Subcutaneous abdominal adipose tissue (tissue), 5 donors: ENCODE results near the gene SORL1.
A peak's percentile ranks its signal among the peaks of the same experiment; 100 is the strongest.

Experiments used
- H3K27ac ChIP-seq: one replicate; pipeline ENCODE4 v1.7.0; 2013; ENCODE audit warnings: low read depth, mild to moderate bottlenecking, inconsistent platforms, low read length, moderate library complexity
- H3K27me3 ChIP-seq, 5 donors: one replicate each; pipeline ENCODE4 v1.7.0; 2013; ENCODE audit warnings: low read length in 5 of 5, inconsistent platforms in 1 of 5; ENCODE audit not compliant: control insufficient read depth in 5 of 5, insufficient read depth in 4 of 5
- H3K36me3 ChIP-seq, 5 donors: one replicate each; pipeline ENCODE4 v1.7.0; 2013; ENCODE audit warnings: low read length in 5 of 5; ENCODE audit not compliant: control insufficient read depth in 5 of 5, insufficient read depth in 5 of 5
- H3K4me1 ChIP-seq, 5 donors: one replicate each; pipeline ENCODE4 v1.7.0; 2013; ENCODE audit warnings: low read length in 5 of 5, mild to moderate bottlenecking in 3 of 5, moderate library complexity in 1 of 5; ENCODE audit not compliant: control insufficient read depth in 5 of 5, insufficient read depth in 5 of 5
- H3K4me3 ChIP-seq, 5 donors: one replicate each; pipeline ENCODE4 v1.7.0; 2013; ENCODE audit warnings: low read length in 5 of 5, low read depth in 1 of 5
- H3K9ac ChIP-seq, 5 donors: one replicate each; pipeline ENCODE4 v1.7.0; 2013; ENCODE audit warnings: low read length in 5 of 5, mild to moderate bottlenecking in 4 of 5, moderate library complexity in 3 of 5
- H3K9me3 ChIP-seq, 5 donors: one replicate each; pipeline ENCODE4 v1.7.0; 2013; ENCODE audit warnings: low read length in 5 of 5; ENCODE audit not compliant: control insufficient read depth in 5 of 5
- donor health status: healthy.
- donor health status: healthy.
- donor health status: healthy.
- donor health status: healthy.
- donor health status: healthy.

The SORL1 gene

GRCh38 chr11:121670266-121670665 is 218.2 kb downstream of the SORL1 start:
- H3K4me3 ChIP-seq = no peak overlapping the region
- H3K9ac ChIP-seq = no peak overlapping the region
- H3K27ac ChIP-seq = no peak overlapping the region

GRCh38 chr11:121670805-121671282 is 218.7 kb downstream of the SORL1 start:
- no peaks in the 10 kb centered on the region for H3K27me3 ChIP-seq
- H3K36me3 ChIP-seq = no peaks in the 10 kb centered on the region
- H3K4me3 ChIP-seq = no peak overlapping the region
- H3K9me3 ChIP-seq = no peaks in the 10 kb centered on the region
- H3K27ac ChIP-seq = no peak overlapping the region
- peaks cover 0 to 17% (median 12%) of the 10 kb centered on the region in 5 donors for H3K4me1 ChIP-seq
- no peak overlapping the region for H3K9ac ChIP-seq

More at GRCh38 chr11:121670266-121670665, 218.2 kb downstream of the SORL1 start:
- peaks cover 0 to 17% (median 14%) of the 10 kb centered on the region in 5 donors for H3K4me1 ChIP-seq
- no peaks in the 10 kb centered on the region for H3K9me3 ChIP-seq
- H3K36me3 ChIP-seq = no peaks in the 10 kb centered on the region
- no peaks in the 10 kb centered on the region for H3K27me3 ChIP-seq

- H3K4me3 ChIP-seq = no peak overlapping the region
- no peaks in the 10 kb centered on the region for H3K9me3 ChIP-seq
- no peaks in the 10 kb centered on the region for H3K36me3 ChIP-seq
- H3K9ac ChIP-seq = no peak overlapping the region
- no peaks in the 10 kb centered on the region for H3K27me3 ChIP-seq
- H3K27ac ChIP-seq = no peak overlapping the region
- H3K4me1 ChIP-seq = peaks cover 0 to 17% (median 12%) of the 10 kb centered on the region in 5 donors
These were observed 219.4 kb downstream of the SORL1 start for GRCh38 chr11:121671283-121672168.

GRCh38 chr11:121672630-121673487 is 220.7 kb downstream of the SORL1 start:
- Histone ChIP-seq H3K36me3 (no peaks in the 10 kb centered on the region), H3K27me3 (no peaks in the 10 kb centered on the region), H3K9me3 (no peaks in the 10 kb centered on the region), H3K27ac (no peak overlapping the region), H3K9ac (no peak overlapping the region), H3K4me3 (peak overlapping the region in 3 of 5 donors; percentile 28 to 48 (median 32)), H3K4me1 (peaks cover 0 to 17% (median 12%) of the 10 kb centered on the region in 5 donors)

GRCh38 chr11:121681550-121682268 is 229.6 kb downstream of the SORL1 start:
- no peak overlapping the region for H3K4me3 ChIP-seq
- no peak overlapping the region for H3K9ac ChIP-seq
- no peaks in the 10 kb centered on the region for H3K4me1 ChIP-seq
- H3K27ac ChIP-seq = no peak overlapping the region
- H3K9me3 ChIP-seq = no peaks in the 10 kb centered on the region
- H3K27me3 ChIP-seq = no peaks in the 10 kb centered on the region
- H3K36me3 ChIP-seq = no peaks in the 10 kb centered on the region
